CD14-positive monocyte (primary cell): ENCODE data around the gene RALGAPA1. TPM values are rescaled to one million over a fixed set of nuclear protein-coding genes. Genes with fewer than 3 reads are reported as not detected.

Experiments used
- DNase-seq, 3 donors: peaks; one replicate each; pipeline ENCODE4 v3.0.0-alpha.2; 2011 to 2022
- H2AFZ ChIP-seq: 2 replicates; pipeline ENCODE4 v1.6.0; 2012; ENCODE audit warnings: mild to moderate bottlenecking, low read depth, low read length, inconsistent platforms; ENCODE audit not compliant: insufficient read depth, poor library complexity, severe bottlenecking
- H3K27ac ChIP-seq, 2 donors: 1 replicate in 1 of 2; 2 replicates in 1 of 2; pipeline ENCODE4 v1.5.1; 2012 to 2013; ENCODE audit warnings: low read length in 2 of 2, control low read depth in 1 of 2, inconsistent platforms in 1 of 2, low read depth in 1 of 2, mild to moderate bottlenecking in 1 of 2
- H3K27me3 ChIP-seq, 2 donors: one replicate each; pipeline versions ENCODE4 v1.6.0 to v1.6.1; 2011 to 2013; ENCODE audit warnings: low read length in 2 of 2; ENCODE audit not compliant: control insufficient read depth in 2 of 2, insufficient read depth in 2 of 2
- H3K36me3 ChIP-seq, 2 donors: replicated peaks in 1 of 2; 1 replicate in 1 of 2; 2 replicates in 1 of 2; pipeline versions ENCODE4 v1.5.1 to v1.6.1; 2012 to 2013; ENCODE audit warnings: low read length in 2 of 2, control low read depth in 1 of 2, inconsistent platforms in 1 of 2, mild to moderate bottlenecking in 1 of 2; ENCODE audit not compliant: insufficient read depth in 2 of 2, control insufficient read depth in 1 of 2
- H3K4me1 ChIP-seq, 2 donors: 1 replicate in 1 of 2; 2 replicates in 1 of 2; pipeline versions ENCODE4 v1.5.1 to v1.6.1; 2012 to 2013; ENCODE audit warnings: low read length in 2 of 2, control low read depth in 1 of 2, inconsistent platforms in 1 of 2, mild to moderate bottlenecking in 1 of 2, moderate library complexity in 1 of 2; ENCODE audit not compliant: insufficient read depth in 2 of 2, control insufficient read depth in 1 of 2
- H3K4me2 ChIP-seq: replicated peaks from 2 replicates; pipeline ENCODE3; 2012; ENCODE audit warnings: low read length, moderate library complexity, mild to moderate bottlenecking; ENCODE audit not compliant: poor library complexity, severe bottlenecking; ENCODE audit errors: extremely low read depth
- H3K4me3 ChIP-seq, 3 experiments: fragments of 200-600 bp in 1 of 3; sonication (generic) in 1 of 3; replicated peaks in 1 of 3; 1 replicate in 2 of 3; 2 replicates in 1 of 3; pipeline ENCODE4 v1.5.1; 2011 to 2013; ENCODE audit warnings: low read length in 3 of 3, mild to moderate bottlenecking in 3 of 3, control low read depth in 2 of 3, low read depth in 2 of 3, inconsistent platforms in 1 of 3, moderate library complexity in 1 of 3
- H3K79me2 ChIP-seq: 2 replicates; pipeline ENCODE4 v1.6.0; 2012; ENCODE audit warnings: mild to moderate bottlenecking, control low read depth, inconsistent platforms, low read length, moderate library complexity; ENCODE audit not compliant: insufficient read depth
- H3K9ac ChIP-seq: 2 replicates; pipeline ENCODE4 v1.6.0; 2017; ENCODE audit warnings: low read length, mild to moderate bottlenecking; ENCODE audit not compliant: insufficient read depth, poor library complexity, severe bottlenecking
- H3K9me3 ChIP-seq, 2 donors: replicated peaks in 1 of 2; 1 replicate in 1 of 2; 2 replicates in 1 of 2; pipeline versions ENCODE4 v1.5.1 to v1.6.1; 2012 to 2013; ENCODE audit warnings: low read length in 2 of 2, control low read depth in 1 of 2; ENCODE audit not compliant: control insufficient read depth in 1 of 2, insufficient read depth in 1 of 2
- H4K20me1 ChIP-seq: 2 replicates; pipeline ENCODE4 v1.6.0; 2012; ENCODE audit warnings: mild to moderate bottlenecking, low read length, control low read depth, moderate library complexity; ENCODE audit not compliant: insufficient read depth
- H3K27ac Mint-ChIP-seq, 7 donors: one replicate each; pipeline ENCODE4 v1.8.0; 2020; ENCODE audit warnings: mild to moderate bottlenecking in 7 of 7, mixed read lengths in 7 of 7, moderate library complexity in 6 of 7, inconsistent platforms in 2 of 7
- H3K27me3 Mint-ChIP-seq, 3 donors: one replicate each; pipeline ENCODE4 v1.8.0; 2021 to 2022; ENCODE audit warnings: low read depth in 3 of 3, mild to moderate bottlenecking in 3 of 3, mixed read lengths in 3 of 3, moderate library complexity in 3 of 3, inconsistent platforms in 1 of 3
- H3K36me3 Mint-ChIP-seq, 2 donors: one replicate each; pipeline ENCODE4 v1.8.0; 2020; ENCODE audit warnings: mixed read lengths in 2 of 2, inconsistent platforms in 1 of 2, mild to moderate bottlenecking in 1 of 2
- H3K4me1 Mint-ChIP-seq: one replicate; pipeline ENCODE4 v1.8.0; 2020; ENCODE audit warnings: mild to moderate bottlenecking, mixed read lengths
- H3K4me3 Mint-ChIP-seq, 2 donors: one replicate each; pipeline ENCODE4 v1.8.0; 2020; ENCODE audit warnings: mild to moderate bottlenecking in 2 of 2, mixed read lengths in 2 of 2, moderate library complexity in 1 of 2
- H3K9me3 Mint-ChIP-seq, 7 donors: one replicate each; pipeline ENCODE4 v1.8.0; 2020 to 2022; ENCODE audit warnings: mixed read lengths in 7 of 7, mild to moderate bottlenecking in 6 of 7, moderate library complexity in 6 of 7, inconsistent platforms in 2 of 7
- CTCF ChIP-seq: fragments of 200-600 bp; IDR thresholded peaks from one replicate; pipeline ENCODE4 v1.8.0; 2022; ENCODE audit warnings: antibody characterized with exemption, mild to moderate bottlenecking
- WGBS: methylation state at CpG from one replicate; pipeline ENCODE4 v1.1.5; 2013; ENCODE audit warnings: missing lambda C conversion rate; ENCODE audit not compliant: insufficient coverage; 5-methylcytosine and 5-hydroxymethylcytosine counted together
- intact Hi-C, 2 donors: fragments of 100-400 bp; cut with micrococcal nuclease; formaldehyde crosslinking; loops; one replicate each; pipeline versions ENCODE4 v1.15.0 to v1.15.1; 2023
- polyA plus RNA-seq, 3 donors: library from polyadenylated mRNA; depleted of rRNA in 1 of 3; unstranded in 2 of 3; stranded (reverse) in 1 of 3; fragments of 300-500 nt in 2 of 3; fragments of >200 nt in 1 of 3; fragmentation: Illumina TruSeq in 2 of 3; gene quantifications; 1 replicate in 2 of 3; 2 replicates in 1 of 3; pipeline ENCODE4 v1.2.3, GENCODE V29; 2012 to 2021

Gene RALGAPA1
- polyA plus RNA-seq, 3 donors: 3.2 to 7.4 (median 4.1) TPM

- 100% methylated on average over 1 of the region's 3 CpGs for WGBS
- intact Hi-C loops: no loop called here
- Histone ChIP-seq H2AFZ (no peak overlapping the region), H3K36me3 (peaks cover 11 to 27% of the 10 kb centered on the region in 2 donors), H3K4me1 (no peaks in the 10 kb centered on the region), H3K27me3 (no peaks in the 10 kb centered on the region), H3K9me3 (peaks cover 0 to 9% of the 10 kb centered on the region in 2 donors), H3K27ac (no peak overlapping the region), H3K4me2 (no peak overlapping the region), H4K20me1 (no peaks in the 10 kb centered on the region), H3K79me2 (no peaks in the 10 kb centered on the region), H3K4me3 (no peak overlapping the region), H3K9ac (no peak overlapping the region)
- no peak overlapping the region for H3K27ac Mint-ChIP-seq
- TF ChIP-seq CTCF: no peak
- DNase-seq: no peak
- H3K4me3 Mint-ChIP-seq: no peak overlapping the region
- H3K4me1 Mint-ChIP-seq: no peaks in the 10 kb centered on the region
- peaks cover 9 to 21% (median 13%) of the 10 kb centered on the region in 7 donors for H3K9me3 Mint-ChIP-seq
- peaks cover 36 to 48% of the 10 kb centered on the region in 2 donors for H3K36me3 Mint-ChIP-seq
- H3K27me3 Mint-ChIP-seq: peaks cover 0 to 1% (median 0%) of the 10 kb centered on the region in 3 donors
Observed at GRCh38 chr14:35607380-35607779, 201.7 kb downstream of the RALGAPA1 start.

- Histone ChIP-seq H3K27me3 (no peaks in the 10 kb centered on the region), H3K79me2 (no peaks in the 10 kb centered on the region), H3K9me3 (no peaks in the 10 kb centered on the region), H3K4me2 (no peak overlapping the region), H3K27ac (no peak overlapping the region), H2AFZ (no peak overlapping the region), H3K4me1 (no peaks in the 10 kb centered on the region), H4K20me1 (no peaks in the 10 kb centered on the region), H3K36me3 (peaks cover 11 to 29% of the 10 kb centered on the region in 2 donors), H3K9ac (no peak overlapping the region), H3K4me3 (no peak overlapping the region)
- Mint-ChIP-seq H3K27ac (no peak overlapping the region), H3K4me1 (no peaks in the 10 kb centered on the region), H3K36me3 (peaks cover 38% of the 10 kb centered on the region in 2 donors), H3K4me3 (no peak overlapping the region), H3K27me3 (no peaks in the 10 kb centered on the region), H3K9me3 (peaks cover 0 to 14% (median 4%) of the 10 kb centered on the region in 7 donors)
- no peak for DNase-seq
- no CpG with 5 or more reads among the region's 1 CpG for WGBS
- intact Hi-C loops: no loop called here
- TF ChIP-seq CTCF: no peak
Observed at GRCh38 chr14:35600253-35600652, 208.8 kb downstream of the RALGAPA1 start.
